Limb (tissue), 2 donors: ENCODE data around the gene EIF2D.
"Not testable (repeated sequence)": the region's sequence is repeated elsewhere in the genome, so short reads cannot be mapped to it uniquely, and the experiment has no call there.

Experiments
- DNase-seq, 2 donors: peaks; one replicate each; pipeline ENCODE4 v3.0.0-alpha.2; 2016; ENCODE audit errors: extremely low spot score in 2 of 2

Gene EIF2D

GRCh38 chr1:206587904-206588303 lies 24.4 kb downstream of the EIF2D start:
- DNase-seq: no peak

GRCh38 chr1:206586501-206587445 lies 25.5 kb downstream of the EIF2D start:
- DNase-seq: no peak

GRCh38 chr1:206584683-206585082 lies 27.6 kb downstream of the EIF2D start:
- DNase-seq: no peak

GRCh38 chr1:206583707-206584648 lies 28.3 kb downstream of the EIF2D start:
- DNase-seq: peak; percentile 65 to 86

- DNase-seq: no peak
These were observed 29.1 kb downstream of the EIF2D start for GRCh38 chr1:206582971-206583706.

GRCh38 chr1:206582537-206582936 lies 29.7 kb downstream of the EIF2D start:
- no peak for DNase-seq

- no peak for DNase-seq
These were observed 30.7 kb downstream of the EIF2D start for GRCh38 chr1:206581571-206581981.

- not testable (repeated sequence) for DNase-seq
These were observed 31.2 kb downstream of the EIF2D start for GRCh38 chr1:206581114-206581497.

- DNase-seq: no peak
These were observed 31.7 kb downstream of the EIF2D start for GRCh38 chr1:206580438-206581113.

GRCh38 chr1:206579747-206580437 lies 32.4 kb downstream of the EIF2D start:
- DNase-seq: no peak

GRCh38 chr1:206578978-206579374 lies 33.3 kb downstream of the EIF2D start:
- no peak for DNase-seq

- DNase-seq: no peak
These were observed 33.9 kb downstream of the EIF2D start for GRCh38 chr1:206578068-206578977.

- DNase-seq: no peak
These were observed 34.6 kb downstream of the EIF2D start for GRCh38 chr1:206577626-206578025.

- DNase-seq: peak in 1 of 2 donors; percentile 27
These were observed 36.1 kb downstream of the EIF2D start for GRCh38 chr1:206575894-206576737.

- DNase-seq: peak in 1 of 2 donors; percentile 76
These were observed 36.9 kb downstream of the EIF2D start for GRCh38 chr1:206575165-206575893.

- DNase-seq: no peak
These were observed 38.5 kb downstream of the EIF2D start for GRCh38 chr1:206573762-206574161.

GRCh38 chr1:206573319-206573718 lies 38.9 kb downstream of the EIF2D start:
- no peak for DNase-seq
